Progenitor cell of endocrine pancreas (in vitro differentiated cells): ENCODE data around the gene SAFB2. TPM values are rescaled to one million over a fixed set of nuclear protein-coding genes. Genes with fewer than 3 reads are reported as not detected.

ENCODE experiments used
- DNase-seq: peaks from one replicate; pipeline ENCODE4 v3.0.0; 2021; ENCODE audit warnings: low spot score; ENCODE audit not compliant: unreplicated experiment
- H3K27ac Mint-ChIP-seq: 2 replicates; pipeline ENCODE4 v1.8.0; 2021; ENCODE audit warnings: mild to moderate bottlenecking, moderate library complexity, mixed read lengths
- H3K27me3 Mint-ChIP-seq: 2 replicates; pipeline ENCODE4 v1.8.0; 2021; ENCODE audit warnings: mixed read lengths
- H3K36me3 Mint-ChIP-seq: 2 replicates; pipeline ENCODE4 v1.8.0; 2022; ENCODE audit warnings: mixed read lengths; ENCODE audit not compliant: insufficient read depth
- H3K4me1 Mint-ChIP-seq: 2 replicates; pipeline ENCODE4 v1.8.0; 2021; ENCODE audit warnings: low read depth, mixed read lengths
- H3K4me3 Mint-ChIP-seq: 2 replicates; pipeline ENCODE4 v1.8.0; 2021; ENCODE audit warnings: low read depth, mild to moderate bottlenecking, moderate library complexity, mixed read lengths
- H3K9me3 Mint-ChIP-seq: 2 replicates; pipeline ENCODE4 v1.8.0; 2021; ENCODE audit warnings: low read depth, mixed read lengths
- CTCF ChIP-seq: fragments of 200-600 bp; sonication (generic); IDR thresholded peaks from one replicate; pipeline ENCODE4 v1.5.0; 2021; ENCODE audit warnings: antibody characterized with exemption, mild to moderate bottlenecking; ENCODE audit not compliant: unreplicated experiment
- long read RNA-seq: library from polyadenylated mRNA; unstranded; transcript quantifications from one replicate; pipeline ENCODE4 v2.0.0, GENCODE V29; 2020
- total RNA-seq: library from RNA; stranded (reverse); gene quantifications from 2 replicates; pipeline ENCODE4 v1.2.1, GENCODE V29; 2021

SAFB2 gene
- total RNA-seq: 95.4 and 107 TPM in 2 replicates
- long read RNA-seq, partial matches to known transcripts: 100 of 118 reads
- long read RNA-seq, other reads (novel, unspliced or antisense): 17 of 118 reads

GRCh38 chr19:5622465-5623396 is at the start of gene SAFB2, which contains the start of gene SAFB:
SAFB2 (minus strand) TSS chr19:5622776; CDS start chr19:5622715, 61 bp downstream.
SAFB (plus strand) TSS chr19:5623083; CDS start chr19:5623206, 123 bp downstream.
- Mint-ChIP-seq H3K9me3 (no peaks in the 10 kb centered on the region), H3K4me1 (peaks cover 40% of the 10 kb centered on the region), H3K27me3 (no peaks in the 10 kb centered on the region), H3K27ac (peak within 1 kb of the TSS; percentile 100), H3K36me3 (peaks cover 30% of the 10 kb centered on the region), H3K4me3 (peak within 1 kb of the TSS; percentile 100)
- no peak for TF ChIP-seq CTCF
- DNase-seq: peak; percentile 99

- no peak overlapping the region for H3K4me3 Mint-ChIP-seq
- TF ChIP-seq CTCF: no peak
- no peak for DNase-seq
- H3K27me3 Mint-ChIP-seq: no peaks in the 10 kb centered on the region
- peaks cover 22% of the 10 kb centered on the region for H3K36me3 Mint-ChIP-seq
- no peaks in the 10 kb centered on the region for H3K9me3 Mint-ChIP-seq
- no peak overlapping the region for H3K27ac Mint-ChIP-seq
- no peaks in the 10 kb centered on the region for H3K4me1 Mint-ChIP-seq
Observed at GRCh38 chr19:5671600-5671999, 49.0 kb upstream of the SAFB2 start.

GRCh38 chr19:5669212-5669611 is 46.6 kb upstream of the SAFB2 start:
- DNase-seq: no peak
- Mint-ChIP-seq H3K4me3 (no peak overlapping the region), H3K36me3 (peaks cover 35% of the 10 kb centered on the region), H3K9me3 (no peaks in the 10 kb centered on the region), H3K4me1 (no peaks in the 10 kb centered on the region), H3K27me3 (no peaks in the 10 kb centered on the region), H3K27ac (no peak overlapping the region)
- no peak for TF ChIP-seq CTCF

GRCh38 chr19:5667751-5668271 is 45.2 kb upstream of the SAFB2 start:
- DNase-seq: no peak
- H3K36me3 Mint-ChIP-seq: peaks cover 35% of the 10 kb centered on the region
- H3K4me1 Mint-ChIP-seq: no peaks in the 10 kb centered on the region
- no peaks in the 10 kb centered on the region for H3K9me3 Mint-ChIP-seq
- H3K4me3 Mint-ChIP-seq: no peak overlapping the region
- TF ChIP-seq CTCF: no peak
- no peaks in the 10 kb centered on the region for H3K27me3 Mint-ChIP-seq
- no peak overlapping the region for H3K27ac Mint-ChIP-seq

- no peak for TF ChIP-seq CTCF
- Mint-ChIP-seq H3K27me3 (no peaks in the 10 kb centered on the region), H3K9me3 (no peaks in the 10 kb centered on the region), H3K36me3 (peaks cover 33% of the 10 kb centered on the region), H3K27ac (no peak overlapping the region), H3K4me3 (no peak overlapping the region), H3K4me1 (no peaks in the 10 kb centered on the region)
- DNase-seq: no peak
Observed at GRCh38 chr19:5666921-5667610, 44.5 kb upstream of the SAFB2 start.
